Stomach (tissue), 9 donors: ENCODE data around the gene TSPAN15. TPM values are rescaled to one million over a fixed set of nuclear protein-coding genes. Genes with fewer than 3 reads are reported as not detected.
"Not testable (repeated sequence)": the region's sequence is repeated elsewhere in the genome, so short reads cannot be mapped to it uniquely, and the experiment has no call there.

Experiments used
- DNase-seq, 2 donors: peaks; one replicate each; pipeline versions ENCODE4 v3.0.0 to v3.0.0-alpha.2; 2013 to 2019
- H3K27ac ChIP-seq, 5 donors: fragments of 200-600 bp in 4 of 5; sonication (generic) in 4 of 5; one replicate each; pipeline ENCODE4 v1.5.1; 2013 to 2019; ENCODE audit warnings: mild to moderate bottlenecking in 1 of 5, moderate library complexity in 1 of 5
- H3K27me3 ChIP-seq, 3 donors: fragments of 200-600 bp; sonication (generic); one replicate each; pipeline ENCODE4 v1.5.1; 2017 to 2019; ENCODE audit warnings: mixed run types in 1 of 3
- H3K36me3 ChIP-seq, 4 donors: fragments of 200-600 bp; sonication (generic); 1 replicate in 3 of 4; 2 replicates in 1 of 4; pipeline ENCODE4 v1.5.1; 2016 to 2019
- H3K4me1 ChIP-seq, 4 donors: fragments of 200-600 bp; sonication (generic); one replicate each; pipeline ENCODE4 v1.5.1; 2016 to 2019
- H3K4me3 ChIP-seq, 4 donors: fragments of 200-600 bp; sonication (generic) in 3 of 4; one replicate each; pipeline ENCODE4 v1.5.1; 2016 to 2019; ENCODE audit warnings: mild to moderate bottlenecking in 1 of 4
- H3K9me3 ChIP-seq, 4 donors: fragments of 200-600 bp; sonication (generic); one replicate each; pipeline ENCODE4 v1.5.1; 2016 to 2019
- CTCF ChIP-seq, 7 experiments: fragments of 450-650 bp in 4 of 7; fragments of 200-600 bp in 3 of 7; sonication (generic) in 3 of 7; IDR thresholded peaks; one replicate each; pipeline ENCODE4 v1.5.1; 2016 to 2019; ENCODE audit warnings: antibody characterized with exemption in 7 of 7, control low read depth in 2 of 7, mild to moderate bottlenecking in 1 of 7
- EP300 ChIP-seq: sonication (generic); formaldehyde crosslinking; IDR thresholded peaks from one replicate; pipeline ENCODE4 v1.6.1; 2017; ENCODE audit warnings: antibody characterized with exemption
- POLR2A ChIP-seq, 4 donors: fragments of 450-650 bp; IDR thresholded peaks; one replicate each; pipeline ENCODE4 v1.6.1; 2016; ENCODE audit warnings: antibody characterized with exemption in 4 of 4, control low read depth in 2 of 4, mild to moderate bottlenecking in 1 of 4, moderate library complexity in 1 of 4
- POLR2AphosphoS5 ChIP-seq, 3 donors: sonication (generic); formaldehyde crosslinking; IDR thresholded peaks; one replicate each; pipeline ENCODE4 v1.6.1; 2016; ENCODE audit warnings: antibody characterized with exemption in 3 of 3
- WGBS, 5 donors: extraction: QIAGEN DNeasy Blood & Tissue Kit in 3 of 5; methylation state at CpG; one replicate each; pipeline versions ENCODE4 v1.1.5 to v1.1.7; 2013 to 2018; 5-methylcytosine and 5-hydroxymethylcytosine counted together
- intact Hi-C: fragments of 100-400 bp; cut with DNase I; formaldehyde crosslinking; loops from one replicate; pipeline ENCODE4 v1.15.1; 2023; ENCODE audit warnings: low total_unique reads
- polyA plus RNA-seq, 3 donors: library from polyadenylated mRNA; stranded (reverse); fragments of 200-250 nt; gene quantifications; one replicate each; pipeline ENCODE4 v1.2.3, GENCODE V29; 2013
- total RNA-seq, 5 donors: library from RNA; depleted of rRNA; stranded (reverse); fragments of >200 nt; gene quantifications; one replicate each; pipeline versions ENCODE4 v1.1.0 to v1.2.3, GENCODE V29; 2014 to 2016
- donor health status: healthy with polysubstance abuse.
- donor health status: Bipolar disorder and iron deficiency.
- donor health status: healthy.

Gene TSPAN15
- total and polyA plus RNA-seq, 8 donors = 23.5 to 153 (median 74.5) TPM

- WGBS, 5 donors = 84 to 92% (median 89%) methylated on average over 4 of the region's 4 CpGs
- H3K27me3 ChIP-seq = peaks cover 0 to 3% (median 0%) of the 10 kb centered on the region in 3 donors
- TF ChIP-seq POLR2AphosphoS5 (IDR thresholded peaks at IDR 0.05) (no peak), CTCF (IDR thresholded peaks at IDR 0.05) (no peak), EP300 (no peak), POLR2A (IDR thresholded peaks at IDR 0.05) (no peak)
- DNase-seq = no peak
- H3K27ac ChIP-seq = no peak overlapping the region
- no peak overlapping the region for H3K4me3 ChIP-seq
- H3K4me1 ChIP-seq = no peaks in the 10 kb centered on the region
- intact Hi-C loops = loop anchor here (10.0 kb wide), 2 partner anchors 118 to 282 kb away; partner anchors contain the start of gene FAM241B
- H3K9me3 ChIP-seq = no peaks in the 10 kb centered on the region
- peaks cover 0 to 29% (median 13%) of the 10 kb centered on the region in 4 donors for H3K36me3 ChIP-seq
Observed at GRCh38 chr10:69516796-69517195, 65.5 kb downstream of the TSPAN15 start.

GRCh38 chr10:69517271-69517848 is 66.1 kb downstream of the TSPAN15 start:
- TF ChIP-seq POLR2AphosphoS5 (IDR thresholded peaks at IDR 0.05) (no peak), CTCF (IDR thresholded peaks at IDR 0.05) (no peak), POLR2A (IDR thresholded peaks at IDR 0.05) (no peak), EP300 (no peak)
- WGBS, 5 donors = 84 to 92% (median 90%) methylated on average over 8 to 9 of the region's 9 CpGs
- Histone ChIP-seq H3K36me3 (peaks cover 0 to 24% (median 9%) of the 10 kb centered on the region in 4 donors), H3K4me1 (no peaks in the 10 kb centered on the region), H3K9me3 (no peaks in the 10 kb centered on the region), H3K27ac (no peak overlapping the region), H3K4me3 (no peak overlapping the region), H3K27me3 (peaks cover 0 to 3% (median 0%) of the 10 kb centered on the region in 3 donors)
- intact Hi-C loops = loop anchor here (10.0 kb wide), 2 partner anchors 117 to 283 kb away; partner anchors contain the start of gene FAM241B
- DNase-seq = no peak

DNA sequence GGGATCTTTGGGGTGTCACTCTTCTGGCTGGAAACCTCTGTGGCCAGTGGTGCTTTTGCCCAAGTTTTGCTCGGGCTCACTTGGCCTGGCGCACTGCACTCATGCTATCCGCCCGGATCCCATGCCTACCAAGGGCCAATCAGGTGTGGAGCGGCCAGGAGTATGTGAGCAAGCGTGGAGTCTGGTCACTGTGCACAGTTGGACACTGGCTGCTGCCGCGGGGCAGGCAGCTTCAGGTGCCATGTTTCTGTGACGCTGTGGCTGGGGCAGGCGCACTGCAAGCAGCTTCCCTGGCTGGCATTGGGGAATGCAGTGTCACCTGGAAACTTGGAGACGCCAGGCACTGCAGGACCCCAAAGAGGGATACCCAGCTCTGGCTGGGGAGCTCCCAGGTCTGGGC is 76.7 kb downstream of the TSPAN15 start:
- no peak overlapping the region for H3K27ac ChIP-seq
- H3K27me3 ChIP-seq = no peaks in the 10 kb centered on the region
- H3K4me3 ChIP-seq = no peak overlapping the region
- no peaks in the 10 kb centered on the region for H3K36me3 ChIP-seq
- DNase-seq = no peak
- no peaks in the 10 kb centered on the region for H3K9me3 ChIP-seq
- intact Hi-C loops = no loop called here
- no peak for TF ChIP-seq CTCF (IDR thresholded peaks at IDR 0.05)
- TF ChIP-seq POLR2A (IDR thresholded peaks at IDR 0.05) = no peak
- TF ChIP-seq EP300 = no peak
- TF ChIP-seq POLR2AphosphoS5 (IDR thresholded peaks at IDR 0.05) = no peak
- WGBS, 5 donors = 92 to 99% (median 98%) methylated on average over 5 to 11 of the region's 11 CpGs
- no peaks in the 10 kb centered on the region for H3K4me1 ChIP-seq

GRCh38 chr10:69533658-69534057 is 82.4 kb downstream of the TSPAN15 start:
- H3K27me3 ChIP-seq = no peaks in the 10 kb centered on the region
- no peak overlapping the region for H3K27ac ChIP-seq
- intact Hi-C loops = no loop called here
- DNase-seq = no peak
- no peak for TF ChIP-seq EP300
- no peak for TF ChIP-seq POLR2AphosphoS5 (IDR thresholded peaks at IDR 0.05)
- TF ChIP-seq CTCF (IDR thresholded peaks at IDR 0.05) = no peak
- no peak for TF ChIP-seq POLR2A (IDR thresholded peaks at IDR 0.05)
- peaks cover 0 to 15% (median 7%) of the 10 kb centered on the region in 4 donors for H3K9me3 ChIP-seq
- H3K4me3 ChIP-seq = no peak overlapping the region
- H3K4me1 ChIP-seq = no peaks in the 10 kb centered on the region
- H3K36me3 ChIP-seq = no peaks in the 10 kb centered on the region
- 73 to 84% (median 77%) methylated on average over 3 of the region's 3 CpGs for WGBS, 5 donors

- H3K36me3 ChIP-seq, H3K4me1 ChIP-seq, H3K27ac ChIP-seq, DNase-seq, H3K27me3 ChIP-seq, H3K4me3 ChIP-seq, intact Hi-C loops: not testable (repeated sequence)
- 93 to 96% (median 94%) methylated on average over 11 of the region's 11 CpGs for WGBS, 5 donors
- H3K9me3 ChIP-seq = peaks cover 0 to 31% (median 9%) of the 10 kb centered on the region in 4 donors
Observed at GRCh38 chr10:69536521-69536920, 85.3 kb downstream of the TSPAN15 start.
